GM06990 (cell line): Measurements from ENCODE around the gene CTNNA3.

Source experiments
- DNase-seq: peaks from one replicate; pipeline ENCODE4 v3.0.0-alpha.2; 2011; ENCODE audit not compliant: insufficient read length; ENCODE audit errors: extremely low read depth
- H3K27me3 ChIP-seq: replicated peaks from 2 replicates; pipeline ENCODE4 v1.6.0; 2011; ENCODE audit warnings: low read length; ENCODE audit not compliant: control insufficient read depth, insufficient read depth
- H3K36me3 ChIP-seq: 2 replicates; pipeline ENCODE4 v1.5.1; 2011; ENCODE audit warnings: low read length; ENCODE audit not compliant: control insufficient read depth, insufficient read depth
- H3K4me3 ChIP-seq: replicated peaks from 2 replicates; pipeline ENCODE4 v1.5.1; 2011; ENCODE audit warnings: low read depth, mild to moderate bottlenecking, control low read depth, low read length
- CTCF ChIP-seq: IDR thresholded peaks from 2 replicates; pipeline ENCODE4 v1.5.1; 2011; ENCODE audit warnings: low read length, control low read depth, mild to moderate bottlenecking, inconsistent platforms; ENCODE audit not compliant: insufficient read depth, poor library complexity, severe bottlenecking

The CTNNA3 gene

GRCh38 chr10:66514666-66515065 is 1181.3 kb downstream of the CTNNA3 start:
- no peaks in the 10 kb centered on the region for H3K27me3 ChIP-seq
- no peak for DNase-seq
- TF ChIP-seq CTCF = no peak
- no peak overlapping the region for H3K4me3 ChIP-seq
- no peaks in the 10 kb centered on the region for H3K36me3 ChIP-seq

- Histone ChIP-seq H3K27me3 (no peaks in the 10 kb centered on the region), H3K36me3 (no peaks in the 10 kb centered on the region), H3K4me3 (no peak overlapping the region)
- no peak for DNase-seq
- no peak for TF ChIP-seq CTCF
Observed at GRCh38 chr10:66513504-66513903, 1182.5 kb downstream of the CTNNA3 start.

- no peak overlapping the region for H3K4me3 ChIP-seq
- no peak for DNase-seq
- no peak for TF ChIP-seq CTCF
- no peaks in the 10 kb centered on the region for H3K36me3 ChIP-seq
- H3K27me3 ChIP-seq = no peaks in the 10 kb centered on the region
Observed at GRCh38 chr10:66505003-66505657, 1190.9 kb downstream of the CTNNA3 start.

- Histone ChIP-seq H3K4me3 (no peak overlapping the region), H3K27me3 (no peaks in the 10 kb centered on the region), H3K36me3 (no peaks in the 10 kb centered on the region)
- no peak for DNase-seq
- TF ChIP-seq CTCF = no peak
Observed at GRCh38 chr10:66501356-66501755, 1194.6 kb downstream of the CTNNA3 start.

- H3K36me3 ChIP-seq = no peaks in the 10 kb centered on the region
- no peak overlapping the region for H3K4me3 ChIP-seq
- no peak for DNase-seq
- no peak for TF ChIP-seq CTCF
- H3K27me3 ChIP-seq = no peaks in the 10 kb centered on the region
Observed at GRCh38 chr10:66483966-66484365, 1212.0 kb downstream of the CTNNA3 start.

GRCh38 chr10:66472156-66472555 is 1223.8 kb downstream of the CTNNA3 start:
- no peaks in the 10 kb centered on the region for H3K27me3 ChIP-seq
- H3K4me3 ChIP-seq = no peak overlapping the region
- H3K36me3 ChIP-seq = no peaks in the 10 kb centered on the region
- TF ChIP-seq CTCF = no peak
- no peak for DNase-seq
